Upper lobe of left lung (tissue), 4 donors: ENCODE measurements around the gene SEZ6L.

Experiments used
- CTCF ChIP-seq, 6 experiments: fragments of 450-650 bp in 4 of 6; fragments of 200-600 bp in 2 of 6; sonication (generic) in 2 of 6; IDR thresholded peaks; one replicate each; pipeline ENCODE4 v1.5.1; 2016 to 2019; ENCODE audit warnings: antibody characterized with exemption in 6 of 6
- POLR2A ChIP-seq, 4 donors: fragments of 450-650 bp; IDR thresholded peaks; one replicate each; pipeline ENCODE4 v1.5.1; 2016 to 2017; ENCODE audit warnings: antibody characterized with exemption in 4 of 4, mild to moderate bottlenecking in 2 of 4

GRCh38 chr22:26199665-26200064 lies 30.4 kb downstream of the SEZ6L start:
- TF ChIP-seq CTCF (IDR thresholded peaks at IDR 0.05) (no peak), POLR2A (IDR thresholded peaks at IDR 0.05) (no peak)
